GM23338 (cell line): ENCODE results near the gene TMEM8B. TPM values are rescaled to one million over a fixed set of nuclear protein-coding genes. Genes with fewer than 3 reads are reported as not detected.

Source experiments
- CREB1 ChIP-seq: fragments of 250-450 bp; sonication (Bioruptor Pico); IDR thresholded peaks from 2 replicates; pipeline ENCODE4 v1.5.0; 2020; ENCODE audit warnings: low read depth, mild to moderate bottlenecking, moderate library complexity
- EZH2phosphoT487 ChIP-seq: fragments of 200-600 bp; sonication (generic); IDR thresholded peaks from one replicate; pipeline ENCODE4 v1.8.1; 2018; ENCODE audit warnings: antibody characterized with exemption; ENCODE audit not compliant: unreplicated experiment
- JUNB ChIP-seq: IDR thresholded peaks from one replicate; pipeline ENCODE4 v1.6.1; 2016; ENCODE audit warnings: antibody characterized with exemption; ENCODE audit not compliant: unreplicated experiment
- STAT1 ChIP-seq: IDR thresholded peaks from one replicate; pipeline ENCODE4 v1.6.1; 2016; ENCODE audit warnings: antibody characterized with exemption; ENCODE audit not compliant: unreplicated experiment
- ZNF331 ChIP-seq: fragments of 250-450 bp; sonication (Bioruptor Pico); IDR thresholded peaks from 2 replicates; pipeline ENCODE4 v1.5.0; 2020; ENCODE audit warnings: low read depth, mild to moderate bottlenecking, moderate library complexity
- polyA plus RNA-seq: library from polyadenylated mRNA; unstranded; fragments of >200 nt; fragmentation: Nextera tagmentation; extraction: Ambion mirVana; gene quantifications from 2 replicates; pipeline ENCODE4 v1.2.1, GENCODE V29; 2016
- total RNA-seq: library from RNA; depleted of rRNA; stranded (reverse); fragments of >200 nt; shearing (Covaris generic); gene quantifications from 2 replicates; pipeline ENCODE4 v1.2.3, GENCODE V29; 2014
- TF ChIP-seq, protein P1 (sequence below): fragments of 250-450 bp; sonication (Bioruptor Pico); IDR thresholded peaks from 2 replicates; pipeline ENCODE4 v1.5.0; 2020; ENCODE audit warnings: mild to moderate bottlenecking, moderate library complexity
- TF ChIP-seq, protein P2 (sequence below), 2 experiments: fragments of 200-600 bp in 1 of 2; sonication (generic) in 1 of 2; conservative IDR thresholded peaks; 2 replicates each; pipeline versions ENCODE4 v1.5.1 to v1.6.1; 2016 to 2017; ENCODE audit warnings: antibody characterized with exemption in 2 of 2, low read depth in 2 of 2, mild to moderate bottlenecking in 2 of 2, moderate library complexity in 1 of 2

The TMEM8B gene
- total and polyA plus RNA-seq, 2 experiments from 2014 or later = 4.2 to 5.5 TPM

DNA sequence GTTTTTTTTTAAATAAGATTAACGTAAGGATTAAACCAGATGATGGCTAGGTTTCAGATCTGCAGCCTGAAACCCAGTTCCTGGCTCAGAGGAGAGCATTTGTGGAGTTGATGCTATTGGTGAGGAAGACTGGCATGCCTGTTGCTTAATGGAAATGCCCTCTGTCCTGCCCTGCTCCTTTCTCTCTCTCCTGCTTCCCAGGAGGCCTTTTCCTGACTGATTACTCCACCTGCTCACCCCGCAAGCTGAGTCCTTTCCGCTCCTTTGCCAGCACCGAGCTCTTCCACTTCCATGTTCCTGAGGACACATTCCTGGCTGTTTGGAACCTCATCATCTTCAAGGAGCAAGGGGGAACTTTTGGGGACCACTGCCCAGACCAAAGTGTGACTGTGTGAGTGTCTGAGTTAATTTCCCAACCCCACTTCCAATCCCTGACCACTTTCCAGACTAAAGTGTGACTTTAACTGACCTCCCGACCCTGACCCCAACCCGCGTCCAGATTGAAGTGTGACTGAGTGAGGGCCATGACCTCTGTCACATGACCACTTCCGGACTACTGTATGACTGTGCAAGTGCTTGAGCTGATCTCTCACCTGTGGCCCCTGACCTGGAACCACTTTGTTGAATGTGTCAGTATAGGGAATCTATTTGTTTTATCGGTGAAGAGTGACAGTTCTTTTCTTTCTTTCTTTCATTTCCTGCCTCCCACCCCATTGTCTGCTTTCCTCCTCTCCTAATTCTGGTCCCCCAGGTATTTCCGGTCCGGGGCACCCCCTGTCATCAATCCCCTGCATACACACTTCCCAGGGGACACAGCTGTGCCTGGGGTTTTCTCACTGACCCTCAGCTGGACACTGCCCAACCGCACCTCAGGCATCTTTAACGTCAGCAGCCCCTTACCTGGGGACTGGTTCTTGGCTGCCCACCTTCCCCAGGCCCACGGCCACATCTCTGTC, 5.5 kb downstream of the TMEM8B start (continued):
- TF ChIP-seq, protein P1, sequence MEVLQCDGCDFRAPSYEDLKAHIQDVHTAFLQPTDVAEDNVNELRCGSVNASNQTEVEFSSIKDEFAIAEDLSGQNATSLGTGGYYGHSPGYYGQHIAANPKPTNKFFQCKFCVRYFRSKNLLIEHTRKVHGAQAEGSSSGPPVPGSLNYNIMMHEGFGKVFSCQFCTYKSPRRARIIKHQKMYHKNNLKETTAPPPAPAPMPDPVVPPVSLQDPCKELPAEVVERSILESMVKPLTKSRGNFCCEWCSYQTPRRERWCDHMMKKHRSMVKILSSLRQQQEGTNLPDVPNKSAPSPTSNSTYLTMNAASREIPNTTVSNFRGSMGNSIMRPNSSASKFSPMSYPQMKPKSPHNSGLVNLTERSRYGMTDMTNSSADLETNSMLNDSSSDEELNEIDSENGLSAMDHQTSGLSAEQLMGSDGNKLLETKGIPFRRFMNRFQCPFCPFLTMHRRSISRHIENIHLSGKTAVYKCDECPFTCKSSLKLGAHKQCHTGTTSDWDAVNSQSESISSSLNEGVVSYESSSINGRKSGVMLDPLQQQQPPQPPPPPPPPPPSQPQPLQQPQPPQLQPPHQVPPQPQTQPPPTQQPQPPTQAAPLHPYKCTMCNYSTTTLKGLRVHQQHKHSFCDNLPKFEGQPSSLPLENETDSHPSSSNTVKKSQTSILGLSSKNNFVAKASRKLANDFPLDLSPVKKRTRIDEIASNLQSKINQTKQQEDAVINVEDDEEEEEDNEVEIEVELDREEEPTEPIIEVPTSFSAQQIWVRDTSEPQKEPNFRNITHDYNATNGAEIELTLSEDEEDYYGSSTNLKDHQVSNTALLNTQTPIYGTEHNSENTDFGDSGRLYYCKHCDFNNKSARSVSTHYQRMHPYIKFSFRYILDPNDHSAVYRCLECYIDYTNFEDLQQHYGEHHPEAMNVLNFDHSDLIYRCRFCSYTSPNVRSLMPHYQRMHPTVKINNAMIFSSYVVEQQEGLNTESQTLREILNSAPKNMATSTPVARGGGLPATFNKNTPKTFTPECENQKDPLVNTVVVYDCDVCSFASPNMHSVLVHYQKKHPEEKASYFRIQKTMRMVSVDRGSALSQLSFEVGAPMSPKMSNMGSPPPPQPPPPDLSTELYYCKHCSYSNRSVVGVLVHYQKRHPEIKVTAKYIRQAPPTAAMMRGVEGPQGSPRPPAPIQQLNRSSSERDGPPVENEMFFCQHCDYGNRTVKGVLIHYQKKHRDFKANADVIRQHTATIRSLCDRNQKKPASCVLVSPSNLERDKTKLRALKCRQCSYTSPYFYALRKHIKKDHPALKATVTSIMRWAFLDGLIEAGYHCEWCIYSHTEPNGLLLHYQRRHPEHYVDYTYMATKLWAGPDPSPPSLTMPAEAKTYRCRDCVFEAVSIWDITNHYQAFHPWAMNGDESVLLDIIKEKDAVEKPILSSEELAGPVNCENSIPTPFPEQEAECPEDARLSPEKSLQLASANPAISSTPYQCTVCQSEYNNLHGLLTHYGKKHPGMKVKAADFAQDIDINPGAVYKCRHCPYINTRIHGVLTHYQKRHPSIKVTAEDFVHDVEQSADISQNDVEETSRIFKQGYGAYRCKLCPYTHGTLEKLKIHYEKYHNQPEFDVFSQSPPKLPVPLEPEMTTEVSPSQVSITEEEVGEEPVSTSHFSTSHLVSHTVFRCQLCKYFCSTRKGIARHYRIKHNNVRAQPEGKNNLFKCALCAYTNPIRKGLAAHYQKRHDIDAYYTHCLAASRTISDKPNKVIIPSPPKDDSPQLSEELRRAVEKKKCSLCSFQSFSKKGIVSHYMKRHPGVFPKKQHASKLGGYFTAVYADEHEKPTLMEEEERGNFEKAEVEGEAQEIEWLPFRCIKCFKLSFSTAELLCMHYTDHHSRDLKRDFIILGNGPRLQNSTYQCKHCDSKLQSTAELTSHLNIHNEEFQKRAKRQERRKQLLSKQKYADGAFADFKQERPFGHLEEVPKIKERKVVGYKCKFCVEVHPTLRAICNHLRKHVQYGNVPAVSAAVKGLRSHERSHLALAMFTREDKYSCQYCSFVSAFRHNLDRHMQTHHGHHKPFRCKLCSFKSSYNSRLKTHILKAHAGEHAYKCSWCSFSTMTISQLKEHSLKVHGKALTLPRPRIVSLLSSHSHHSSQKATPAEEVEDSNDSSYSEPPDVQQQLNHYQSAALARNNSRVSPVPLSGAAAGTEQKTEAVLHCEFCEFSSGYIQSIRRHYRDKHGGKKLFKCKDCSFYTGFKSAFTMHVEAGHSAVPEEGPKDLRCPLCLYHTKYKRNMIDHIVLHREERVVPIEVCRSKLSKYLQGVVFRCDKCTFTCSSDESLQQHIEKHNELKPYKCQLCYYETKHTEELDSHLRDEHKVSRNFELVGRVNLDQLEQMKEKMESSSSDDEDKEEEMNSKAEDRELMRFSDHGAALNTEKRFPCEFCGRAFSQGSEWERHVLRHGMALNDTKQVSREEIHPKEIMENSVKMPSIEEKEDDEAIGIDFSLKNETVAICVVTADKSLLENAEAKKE (CRISPR knock-in tag) = no peak
- no peak for TF ChIP-seq JUNB
- no peak for TF ChIP-seq EZH2phosphoT487
- TF ChIP-seq, protein P2, sequence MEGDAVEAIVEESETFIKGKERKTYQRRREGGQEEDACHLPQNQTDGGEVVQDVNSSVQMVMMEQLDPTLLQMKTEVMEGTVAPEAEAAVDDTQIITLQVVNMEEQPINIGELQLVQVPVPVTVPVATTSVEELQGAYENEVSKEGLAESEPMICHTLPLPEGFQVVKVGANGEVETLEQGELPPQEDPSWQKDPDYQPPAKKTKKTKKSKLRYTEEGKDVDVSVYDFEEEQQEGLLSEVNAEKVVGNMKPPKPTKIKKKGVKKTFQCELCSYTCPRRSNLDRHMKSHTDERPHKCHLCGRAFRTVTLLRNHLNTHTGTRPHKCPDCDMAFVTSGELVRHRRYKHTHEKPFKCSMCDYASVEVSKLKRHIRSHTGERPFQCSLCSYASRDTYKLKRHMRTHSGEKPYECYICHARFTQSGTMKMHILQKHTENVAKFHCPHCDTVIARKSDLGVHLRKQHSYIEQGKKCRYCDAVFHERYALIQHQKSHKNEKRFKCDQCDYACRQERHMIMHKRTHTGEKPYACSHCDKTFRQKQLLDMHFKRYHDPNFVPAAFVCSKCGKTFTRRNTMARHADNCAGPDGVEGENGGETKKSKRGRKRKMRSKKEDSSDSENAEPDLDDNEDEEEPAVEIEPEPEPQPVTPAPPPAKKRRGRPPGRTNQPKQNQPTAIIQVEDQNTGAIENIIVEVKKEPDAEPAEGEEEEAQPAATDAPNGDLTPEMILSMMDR (conservative IDR thresholded peaks at IDR 0.05; ENCODE audit: low read depth in 2 of 2) = no peak
- TF ChIP-seq ZNF331 (CRISPR knock-in tag) = no peak
- TF ChIP-seq CREB1 = no peak
- TF ChIP-seq STAT1 = no peak
